NCI-H226 (cell line): Measurements from ENCODE around the gene APP.
"Not testable (repeated sequence)": the region's sequence is repeated elsewhere in the genome, so short reads cannot be mapped to it uniquely, and the experiment has no call there.

Experiments used
- DNase-seq: peaks from one replicate; pipeline ENCODE4 v3.0.0-alpha.2; 2015

The APP gene

GRCh38 chr21:26013970-26014369, 156.6 kb downstream of the APP start:
- DNase-seq = no peak

GRCh38 chr21:26012482-26012881, 158.1 kb downstream of the APP start:
- DNase-seq = not testable (repeated sequence)

- DNase-seq = no peak
Observed at GRCh38 chr21:26011292-26011940, 159.2 kb downstream of the APP start.

DNA sequence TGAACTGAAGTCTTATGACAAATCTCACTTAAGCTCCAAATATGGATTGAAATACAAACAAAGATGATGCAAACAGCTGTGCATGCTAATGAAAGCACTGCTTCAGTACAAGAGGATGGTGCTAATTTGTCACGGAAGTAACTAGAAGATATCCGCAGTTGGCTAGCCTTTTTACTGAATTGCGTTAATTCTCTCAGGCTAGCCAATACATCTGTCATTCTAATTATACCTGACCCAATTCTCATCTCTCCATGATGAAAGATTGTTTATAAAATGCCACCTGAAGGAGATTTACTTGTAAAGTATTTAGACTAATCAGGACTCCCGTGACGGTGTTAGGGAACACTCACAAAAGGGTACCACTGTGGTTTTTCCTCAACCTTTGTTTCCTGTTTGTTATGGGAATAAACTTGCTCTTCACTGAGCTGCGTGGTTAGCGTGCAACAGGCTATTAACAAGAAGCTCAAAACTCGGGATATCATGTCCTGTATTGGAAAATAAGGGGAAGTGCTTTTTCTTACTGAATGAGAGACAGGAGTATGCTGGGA, 162.5 kb downstream of the APP start:
- no peak for DNase-seq

GRCh38 chr21:26005464-26005863, 165.1 kb downstream of the APP start:
- no peak for DNase-seq

GRCh38 chr21:26003404-26003803, 167.2 kb downstream of the APP start:
- DNase-seq = no peak

GRCh38 chr21:26001356-26001755, 169.2 kb downstream of the APP start:
- DNase-seq = no peak

DNA sequence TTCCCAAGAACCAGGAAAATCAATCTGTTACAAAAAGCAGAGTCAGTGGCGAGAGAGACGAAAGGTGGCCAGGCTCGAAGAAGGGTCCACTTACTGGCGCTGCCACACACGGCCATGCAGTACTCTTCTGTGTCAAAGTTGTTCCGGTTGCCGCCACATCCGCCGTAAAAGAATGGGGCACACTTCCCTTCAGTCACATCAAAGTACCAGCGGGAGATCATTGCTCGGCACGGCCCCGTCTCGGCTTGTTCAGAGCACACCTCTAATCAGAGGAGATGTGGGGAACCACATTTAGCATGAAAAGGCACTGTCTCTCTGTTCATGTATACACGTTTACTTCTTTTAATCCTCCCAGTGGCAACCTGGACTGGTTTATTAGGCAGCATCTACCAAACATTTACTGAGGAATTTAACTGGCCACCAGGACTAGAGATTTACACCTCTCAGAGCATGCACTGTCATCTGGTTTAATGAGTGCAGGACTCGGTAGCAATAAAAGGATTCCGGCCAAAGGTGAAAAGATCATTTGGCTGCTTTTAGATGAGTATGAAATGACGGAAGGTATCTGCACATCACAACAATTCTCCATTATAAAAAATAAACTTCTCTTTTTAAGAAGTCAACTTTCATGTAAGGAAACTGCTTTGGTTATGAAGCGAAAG, 170.5 kb downstream of the APP start:
- DNase-seq = no peak

DNA sequence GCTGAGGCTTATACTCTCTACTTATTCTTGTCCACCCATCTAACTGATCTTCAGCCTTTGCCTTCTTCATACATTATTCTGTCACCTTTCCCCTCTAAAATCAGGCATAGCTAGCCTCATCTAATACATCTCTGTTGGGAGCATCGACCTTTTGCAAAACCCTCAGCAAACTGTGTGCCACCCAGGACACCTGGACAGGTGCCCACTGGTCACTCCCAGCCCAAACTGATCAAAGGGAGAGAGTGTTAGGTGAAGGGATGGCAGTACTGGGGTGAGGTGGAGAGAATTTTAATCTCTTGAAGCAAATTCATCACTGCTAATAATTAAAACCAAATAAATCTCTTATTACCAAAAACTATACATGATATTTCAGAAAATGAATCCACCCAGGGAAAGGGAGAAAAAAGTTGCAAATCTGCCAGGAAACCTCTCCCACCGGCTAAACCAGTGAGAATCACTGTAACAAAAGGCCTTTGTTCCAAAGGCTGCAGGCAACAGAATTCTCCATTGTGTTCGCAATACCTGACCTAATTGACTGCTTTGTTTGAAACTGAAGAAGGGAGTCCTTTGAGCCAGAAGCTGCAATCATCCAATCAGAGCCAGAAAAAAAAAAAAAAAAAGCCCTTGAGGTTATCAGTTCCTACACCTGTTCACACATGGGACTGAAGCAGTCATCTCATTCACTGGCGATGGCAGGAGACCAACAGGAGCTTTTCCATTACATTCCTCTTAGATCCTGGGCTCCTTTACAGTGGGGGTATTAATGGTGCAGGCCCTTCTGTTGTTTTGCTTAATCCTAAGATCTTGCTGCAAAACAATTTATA, 172.6 kb downstream of the APP start:
- no peak for DNase-seq

DNA sequence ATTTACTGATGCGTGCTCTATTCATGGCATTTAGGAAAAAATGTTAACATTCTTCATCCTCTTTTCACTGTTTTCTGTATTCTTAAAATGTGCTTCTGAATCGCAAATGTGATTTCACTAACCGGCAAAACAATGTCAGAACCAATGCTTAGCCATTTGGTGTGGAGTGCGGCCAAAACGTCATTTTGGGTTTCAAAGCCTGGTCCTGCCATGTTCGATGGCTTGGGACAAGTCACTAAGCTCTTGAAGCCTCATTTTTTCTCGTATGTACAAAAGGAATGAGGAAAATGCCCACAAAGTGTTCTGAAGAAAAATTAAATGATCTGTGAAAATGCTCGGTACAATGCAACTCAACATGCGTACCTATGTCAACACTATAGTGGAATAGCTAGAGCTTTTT, 175.3 kb downstream of the APP start:
- no peak for DNase-seq

DNA sequence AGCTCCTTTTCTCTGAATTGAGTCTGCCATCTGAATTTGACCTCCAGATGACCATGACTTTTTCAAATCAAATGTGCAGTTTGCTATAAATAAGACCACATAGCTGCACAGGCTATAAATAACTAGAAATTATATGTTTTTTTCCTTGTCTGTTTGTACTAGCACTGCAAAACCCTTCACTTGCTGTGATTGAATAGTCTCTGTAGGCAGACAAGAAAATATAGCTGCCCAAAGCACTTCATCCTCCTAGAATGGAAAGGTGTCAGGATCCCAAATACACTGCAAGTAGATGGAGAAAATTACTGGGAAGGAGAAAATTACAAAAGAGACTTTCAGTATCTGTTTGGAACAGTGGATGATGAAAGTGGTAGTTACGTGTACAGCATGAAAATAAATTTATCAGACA, 175.8 kb downstream of the APP start:
- DNase-seq = no peak

DNA sequence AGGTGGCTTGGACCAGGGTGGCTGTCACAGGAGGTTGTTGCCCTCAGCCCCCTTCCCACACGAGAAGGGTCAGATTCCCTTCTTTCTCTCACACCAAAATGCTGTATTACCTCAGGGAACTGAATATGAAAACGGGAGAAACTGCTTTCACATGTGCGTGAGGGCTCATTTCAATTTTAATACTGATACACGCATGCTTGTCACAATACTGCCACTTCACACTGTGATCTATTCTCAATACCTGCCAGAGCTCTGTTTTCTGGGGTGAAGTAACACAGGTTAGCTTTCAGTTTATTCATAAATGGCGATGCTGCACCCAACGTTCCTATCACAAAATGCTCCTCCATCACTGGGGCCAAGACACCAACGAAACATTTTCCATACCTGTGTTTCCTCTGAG, 181.8 kb downstream of the APP start:
- DNase-seq = no peak

GRCh38 chr21:25987531-25987930, 183.0 kb downstream of the APP start:
- DNase-seq = no peak

- DNase-seq = no peak
Observed at GRCh38 chr21:25986928-25987327, 183.6 kb downstream of the APP start.

- DNase-seq = no peak
Observed at GRCh38 chr21:25985990-25986389, 184.6 kb downstream of the APP start.

GRCh38 chr21:25984538-25984937, 186.0 kb downstream of the APP start:
- DNase-seq = no peak

GRCh38 chr21:25983745-25984144, 186.8 kb downstream of the APP start:
- no peak for DNase-seq

DNA sequence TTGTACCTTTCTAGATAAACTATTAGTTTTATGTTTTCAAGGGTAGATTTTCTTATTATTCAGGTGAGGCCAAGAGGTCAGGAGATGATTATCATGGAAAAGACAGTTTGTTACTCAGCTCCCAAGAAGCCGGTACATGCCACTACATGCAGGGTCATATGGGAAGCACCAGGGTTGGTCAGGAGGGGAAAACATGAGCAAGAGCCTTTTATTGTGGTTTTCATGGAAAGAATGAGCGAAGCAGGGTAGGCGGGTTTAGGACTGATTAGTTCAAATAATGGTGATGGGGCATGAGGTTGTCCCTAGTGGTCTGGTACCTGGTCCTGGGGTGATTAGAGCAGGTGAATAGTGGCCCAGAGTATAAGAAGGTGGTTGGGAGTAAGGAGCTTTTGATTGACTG, 189.9 kb downstream of the APP start:
- DNase-seq = no peak

- DNase-seq = no peak
Observed at GRCh38 chr21:25979845-25980616, 190.5 kb downstream of the APP start.

DNA sequence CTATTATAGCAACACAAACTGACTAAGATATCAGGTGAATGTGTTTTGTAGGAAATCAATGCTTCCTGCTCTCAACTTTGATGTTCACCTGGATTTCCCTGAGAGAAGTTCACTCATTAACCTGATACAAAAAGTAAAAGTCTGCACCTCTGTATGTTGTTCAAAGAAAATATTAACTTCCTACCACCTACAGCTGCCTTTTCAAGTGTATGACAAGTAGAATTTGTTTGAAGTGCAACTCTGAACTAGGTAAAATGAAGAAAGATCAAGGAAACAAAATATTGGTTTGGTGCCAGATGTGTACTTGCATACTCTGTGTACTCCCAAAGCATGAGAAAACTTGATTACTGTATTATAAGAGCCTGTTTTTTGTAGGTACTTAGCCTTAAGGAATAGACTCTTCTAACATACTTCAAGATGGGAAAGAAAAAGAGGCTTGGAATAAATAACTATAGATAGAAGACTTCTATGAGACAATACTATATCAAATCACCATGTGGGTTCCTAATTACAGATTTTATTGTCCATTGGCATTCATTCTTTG, 193.4 kb downstream of the APP start:
- DNase-seq = no peak

- no peak for DNase-seq
Observed at GRCh38 chr21:25974964-25975363, 195.6 kb downstream of the APP start.

DNA sequence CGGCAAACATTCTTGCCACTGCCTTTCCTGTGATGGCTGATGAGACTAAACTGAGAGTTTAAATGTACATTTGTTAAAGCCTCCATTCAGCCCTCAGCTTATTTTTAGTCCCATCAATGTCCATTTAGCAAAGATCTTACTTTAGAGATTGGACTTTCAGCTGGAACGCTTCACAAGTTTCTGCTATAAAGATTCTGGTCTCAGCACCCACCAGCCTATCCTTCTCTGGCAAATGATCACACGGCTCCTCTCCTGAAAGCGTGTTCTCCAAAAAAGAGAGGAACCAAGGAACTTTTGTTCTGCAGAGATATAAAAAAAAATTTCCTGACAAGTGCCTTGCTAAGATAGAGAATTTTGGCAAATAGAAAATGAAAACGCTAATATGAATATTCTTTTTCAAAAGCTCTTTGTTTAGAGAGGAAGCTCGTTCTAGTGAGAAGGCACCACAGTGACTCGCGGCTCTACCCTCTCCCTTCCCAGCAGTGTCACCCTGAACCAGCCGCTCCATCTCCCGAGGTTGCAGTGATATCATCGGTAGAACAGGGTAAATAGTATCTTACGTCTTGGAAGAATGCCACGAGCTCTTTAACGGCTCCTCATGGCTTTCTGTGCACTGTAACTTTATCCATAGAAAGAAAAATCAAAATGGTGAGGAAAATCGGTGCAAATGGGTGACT, 200.2 kb downstream of the APP start:
- no peak for DNase-seq
